Measurements from ENCODE around the gene NTSR1.

Gene NTSR1

DNA sequence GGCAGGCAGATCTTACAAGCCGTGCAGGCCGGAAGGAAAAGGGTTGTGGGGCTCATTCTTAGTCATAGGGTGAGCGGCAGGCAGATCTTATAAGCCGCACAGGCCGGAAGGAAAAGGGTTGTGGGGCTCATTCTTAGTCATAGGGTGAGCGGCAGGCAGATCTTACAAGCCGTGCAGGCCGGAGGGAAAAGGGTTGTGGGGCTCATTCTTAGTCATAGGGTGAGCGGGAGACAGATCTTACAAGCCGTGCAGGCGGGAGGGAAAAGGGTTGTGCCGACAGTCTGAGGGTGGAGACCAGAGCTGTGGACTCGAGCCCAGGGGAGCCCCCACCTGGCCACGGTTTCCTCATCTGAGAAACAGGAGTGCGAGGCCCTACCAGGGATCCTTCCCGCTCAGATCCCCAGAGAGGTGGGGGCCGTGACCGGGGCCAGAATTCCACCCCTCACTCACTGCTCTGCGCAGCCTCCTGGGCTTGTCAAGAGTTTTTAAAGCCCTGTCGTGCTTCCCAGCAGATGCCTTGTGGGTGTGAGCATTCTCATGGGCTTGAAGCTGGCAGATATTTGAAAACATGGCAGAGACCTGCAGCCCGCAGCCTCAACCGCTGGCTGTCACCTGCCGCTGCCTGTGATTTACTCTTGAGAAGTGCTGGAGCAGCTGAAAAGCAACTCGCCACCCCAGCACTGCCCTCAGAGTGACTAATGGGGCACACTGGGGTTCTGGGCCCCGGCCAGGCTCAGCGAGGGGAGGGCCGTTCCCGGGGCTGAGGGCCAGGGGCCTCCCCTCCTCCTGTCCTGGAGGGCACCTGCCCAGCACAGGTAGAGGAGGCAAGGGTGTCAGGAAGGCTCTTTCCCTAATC lies 31.9 kb downstream of the NTSR1 start:
- Histone ChIP-seq H3K4me1 (peaks cover 4% of the 10 kb centered on the region; the same call in 1 of the 2 replicates), H3K36me3 (no peaks in the 10 kb centered on the region), H3K9me3 (no peaks in the 10 kb centered on the region), H3K27me3 (no peaks in the 10 kb centered on the region), H3K4me3 (ENCODE audit: low read depth, low read length) (no peak overlapping the region)
- no peak for DNase-seq
- no peak for TF ChIP-seq CTCF (IDR thresholded peaks at IDR 0.05; ENCODE audit: low read depth, low read length)

DNA sequence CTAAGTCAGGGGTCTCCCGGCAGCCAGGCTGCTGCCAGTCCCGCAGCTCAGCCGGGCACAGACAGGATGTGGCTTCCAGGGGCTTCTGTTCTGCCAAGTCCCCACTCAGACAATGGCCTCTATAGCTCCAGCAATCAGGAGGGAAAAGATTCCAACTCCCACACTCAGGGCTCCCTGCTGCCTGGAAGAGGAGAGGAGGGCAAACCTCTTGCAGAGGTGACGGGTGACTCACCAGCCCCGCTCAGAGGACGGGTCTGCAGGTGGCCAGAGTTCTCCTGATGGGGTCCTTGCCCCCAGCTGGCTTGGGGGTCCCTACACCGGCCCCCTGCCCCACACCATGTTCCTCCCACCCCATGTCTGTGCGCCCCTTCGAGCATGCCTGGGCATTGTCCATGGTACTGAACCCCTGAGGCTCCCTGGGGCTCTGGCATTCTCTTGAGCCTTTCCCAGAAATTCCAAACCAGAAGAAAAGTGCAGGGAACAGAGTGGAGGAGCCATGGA lies 32.6 kb downstream of the NTSR1 start:
- Histone ChIP-seq H3K27me3 (no peaks in the 10 kb centered on the region), H3K9me3 (no peaks in the 10 kb centered on the region), H3K36me3 (no peaks in the 10 kb centered on the region), H3K4me1 (peaks cover 4% of the 10 kb centered on the region; the same call in 1 of the 2 replicates), H3K4me3 (ENCODE audit: low read depth, low read length) (no peak overlapping the region)
- no peak for DNase-seq
- no peak for TF ChIP-seq CTCF (IDR thresholded peaks at IDR 0.05; ENCODE audit: low read depth, low read length)

DNA sequence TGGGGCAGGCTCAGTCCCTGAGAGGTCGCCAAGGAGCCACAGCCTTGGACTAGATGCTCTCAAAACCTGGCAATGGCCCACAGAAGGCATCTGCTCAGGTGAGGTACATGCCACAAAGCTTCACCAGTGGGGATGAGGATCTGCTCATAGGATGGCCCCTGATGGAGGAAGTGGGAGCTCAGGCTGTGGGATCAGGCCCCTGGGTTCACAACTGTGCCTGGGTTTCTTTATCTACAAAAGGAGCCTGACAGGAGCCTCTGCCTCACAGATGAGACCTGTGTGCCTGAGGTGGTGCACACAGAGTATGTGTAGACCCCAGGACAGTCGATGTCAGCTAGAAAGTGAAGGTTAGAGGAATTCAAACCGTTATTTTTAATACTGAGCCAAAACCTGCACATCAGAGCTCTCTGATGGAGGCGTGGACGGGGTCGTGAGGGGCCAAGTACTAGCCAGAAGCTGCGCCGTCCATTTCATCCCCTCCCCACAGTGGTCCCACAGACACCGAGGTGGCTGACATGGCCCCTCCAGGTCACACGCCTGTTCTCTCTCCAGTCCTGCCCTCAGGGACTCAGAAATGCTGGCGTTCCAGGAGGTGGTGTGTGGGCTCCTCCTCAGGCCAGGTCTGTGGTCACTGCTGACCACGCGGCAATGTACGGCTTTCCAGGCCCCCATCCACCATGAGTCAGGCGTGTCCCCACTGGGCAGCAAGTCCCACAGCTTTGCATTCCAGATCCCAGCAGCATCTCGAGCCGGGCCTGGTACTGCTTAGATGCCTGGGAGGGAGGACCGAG lies 33.3 kb downstream of the NTSR1 start:
- no peaks in the 10 kb centered on the region for H3K27me3 ChIP-seq
- no peak for DNase-seq
- H3K9me3 ChIP-seq, result no peaks in the 10 kb centered on the region
- no peaks in the 10 kb centered on the region for H3K4me1 ChIP-seq
- H3K36me3 ChIP-seq, result no peaks in the 10 kb centered on the region
- no peak for TF ChIP-seq CTCF (IDR thresholded peaks at IDR 0.05; ENCODE audit: low read depth, low read length)
- H3K4me3 ChIP-seq (ENCODE audit: low read depth, low read length), result no peak overlapping the region

GRCh38 chr20:62742550-62742949 lies 33.9 kb downstream of the NTSR1 start:
- TF ChIP-seq CTCF (IDR thresholded peaks at IDR 0.05; ENCODE audit: low read depth, low read length), result no peak
- no peaks in the 10 kb centered on the region for H3K9me3 ChIP-seq
- DNase-seq, result no peak
- H3K4me3 ChIP-seq (ENCODE audit: low read depth, low read length), result no peak overlapping the region
- no peaks in the 10 kb centered on the region for H3K27me3 ChIP-seq
- H3K4me1 ChIP-seq, result no peaks in the 10 kb centered on the region
- H3K36me3 ChIP-seq, result no peaks in the 10 kb centered on the region

DNA sequence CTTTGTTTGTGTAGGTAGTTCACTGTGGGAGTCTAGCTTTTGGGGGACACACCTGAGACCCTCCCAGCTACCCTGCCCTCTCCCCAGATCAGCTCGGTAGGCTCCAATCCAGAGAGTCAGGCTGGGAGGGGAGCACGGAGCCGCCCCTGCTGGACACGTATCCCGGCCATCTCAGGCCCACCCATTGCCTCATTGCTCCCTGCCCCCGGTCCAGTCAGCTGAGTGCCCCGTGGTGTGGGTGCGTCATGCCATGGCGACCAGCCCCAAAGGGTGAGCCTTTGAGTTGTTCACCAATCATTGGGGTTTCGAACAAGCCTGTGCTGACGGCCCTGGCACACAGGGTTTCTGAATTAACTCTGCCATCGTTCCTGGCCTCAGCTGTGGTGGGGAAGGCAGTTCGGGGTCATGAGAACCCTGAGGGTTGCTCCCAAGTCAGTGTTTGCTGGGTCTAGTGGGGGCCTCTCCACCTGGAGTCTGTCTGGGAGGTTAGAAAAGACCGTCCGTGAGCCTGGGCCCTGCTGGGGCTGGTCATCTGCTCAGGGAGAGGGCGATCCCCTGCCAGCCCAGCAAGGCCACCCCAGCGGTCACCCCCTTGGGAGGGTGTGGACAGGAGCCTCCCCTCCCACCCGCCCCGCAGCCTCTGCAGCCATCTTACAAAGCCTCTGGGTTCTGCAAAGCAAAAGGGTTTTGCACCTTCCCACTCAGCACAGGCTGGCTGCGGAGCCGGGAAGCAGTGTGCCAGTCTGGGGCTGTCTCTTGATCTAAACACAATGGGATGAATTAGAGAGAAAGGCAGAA lies 34.5 kb downstream of the NTSR1 start:
- Histone ChIP-seq H3K9me3 (no peaks in the 10 kb centered on the region), H3K4me3 (ENCODE audit: low read depth, low read length) (no peak overlapping the region), H3K4me1 (no peaks in the 10 kb centered on the region), H3K36me3 (no peaks in the 10 kb centered on the region), H3K27me3 (no peaks in the 10 kb centered on the region)
- no peak for TF ChIP-seq CTCF (IDR thresholded peaks at IDR 0.05; ENCODE audit: low read depth, low read length)
- DNase-seq, result no peak

Measured in BE2C (cell line).